ENCODE data around the gene TRPM5. TPM values are rescaled to one million over a fixed set of nuclear protein-coding genes. Genes with fewer than 3 reads are reported as not detected.

Gene TRPM5
- polyA plus RNA-seq, 1 of the 3 experiments (the other 2 are of a cell fraction) = not detected

DNA sequence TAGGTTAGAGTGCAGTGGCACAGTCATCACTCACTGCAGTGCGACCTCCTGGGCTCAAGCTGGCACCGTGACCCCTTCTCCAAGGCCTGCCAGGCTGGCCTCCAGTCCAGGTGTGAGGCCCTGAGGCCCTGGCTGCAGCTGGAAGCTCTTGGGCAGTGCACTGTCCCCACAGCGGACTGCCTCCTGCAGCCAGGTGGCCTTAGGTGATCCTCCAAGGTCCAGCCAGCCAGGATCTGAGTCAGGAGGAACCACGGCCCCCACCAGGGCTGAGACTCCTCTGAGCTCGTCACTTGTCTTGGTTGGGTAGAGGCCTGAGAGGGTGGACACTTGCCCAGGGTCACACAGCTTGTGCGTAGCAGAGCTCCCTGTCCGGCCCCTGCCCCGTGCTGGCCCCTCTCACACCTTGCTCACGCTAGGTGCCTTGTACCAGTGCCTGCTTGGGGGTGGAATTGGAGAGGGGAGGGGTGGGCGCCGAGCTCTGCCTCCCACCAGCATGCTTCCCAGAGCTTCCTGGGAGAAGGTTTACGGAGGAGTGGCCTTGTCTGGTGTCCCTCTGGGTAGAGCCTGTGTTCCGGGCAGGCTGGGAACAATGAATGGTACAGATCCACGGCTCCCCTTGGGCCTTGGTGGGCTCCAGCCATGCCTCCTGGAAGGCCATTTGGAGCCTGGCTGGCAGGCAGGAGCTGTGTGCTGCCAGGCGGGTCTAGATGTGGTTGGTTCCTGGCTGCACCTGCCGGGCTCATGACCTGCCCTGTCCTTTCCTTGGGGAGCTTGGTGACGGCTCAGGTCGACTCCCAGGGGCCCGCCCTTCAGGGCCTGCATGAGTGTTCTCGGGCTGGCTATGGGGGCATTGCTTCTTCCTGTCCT is 21.1 kb upstream of the TRPM5 start (continued):
- TF ChIP-seq, protein P1, sequence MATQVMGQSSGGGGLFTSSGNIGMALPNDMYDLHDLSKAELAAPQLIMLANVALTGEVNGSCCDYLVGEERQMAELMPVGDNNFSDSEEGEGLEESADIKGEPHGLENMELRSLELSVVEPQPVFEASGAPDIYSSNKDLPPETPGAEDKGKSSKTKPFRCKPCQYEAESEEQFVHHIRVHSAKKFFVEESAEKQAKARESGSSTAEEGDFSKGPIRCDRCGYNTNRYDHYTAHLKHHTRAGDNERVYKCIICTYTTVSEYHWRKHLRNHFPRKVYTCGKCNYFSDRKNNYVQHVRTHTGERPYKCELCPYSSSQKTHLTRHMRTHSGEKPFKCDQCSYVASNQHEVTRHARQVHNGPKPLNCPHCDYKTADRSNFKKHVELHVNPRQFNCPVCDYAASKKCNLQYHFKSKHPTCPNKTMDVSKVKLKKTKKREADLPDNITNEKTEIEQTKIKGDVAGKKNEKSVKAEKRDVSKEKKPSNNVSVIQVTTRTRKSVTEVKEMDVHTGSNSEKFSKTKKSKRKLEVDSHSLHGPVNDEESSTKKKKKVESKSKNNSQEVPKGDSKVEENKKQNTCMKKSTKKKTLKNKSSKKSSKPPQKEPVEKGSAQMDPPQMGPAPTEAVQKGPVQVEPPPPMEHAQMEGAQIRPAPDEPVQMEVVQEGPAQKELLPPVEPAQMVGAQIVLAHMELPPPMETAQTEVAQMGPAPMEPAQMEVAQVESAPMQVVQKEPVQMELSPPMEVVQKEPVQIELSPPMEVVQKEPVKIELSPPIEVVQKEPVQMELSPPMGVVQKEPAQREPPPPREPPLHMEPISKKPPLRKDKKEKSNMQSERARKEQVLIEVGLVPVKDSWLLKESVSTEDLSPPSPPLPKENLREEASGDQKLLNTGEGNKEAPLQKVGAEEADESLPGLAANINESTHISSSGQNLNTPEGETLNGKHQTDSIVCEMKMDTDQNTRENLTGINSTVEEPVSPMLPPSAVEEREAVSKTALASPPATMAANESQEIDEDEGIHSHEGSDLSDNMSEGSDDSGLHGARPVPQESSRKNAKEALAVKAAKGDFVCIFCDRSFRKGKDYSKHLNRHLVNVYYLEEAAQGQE (IDR thresholded peaks at IDR 0.05; ENCODE audit: low read depth, low read length) = no peak
- TF ChIP-seq TEAD4 (IDR thresholded peaks at IDR 0.05; ENCODE audit: borderline replicate concordance, insufficient read depth) = no peak

GRCh38 chr11:2464451-2465165 is 20.3 kb upstream of the TRPM5 start:
- Histone ChIP-seq H3K4me2 (no peak overlapping the region), H3K9ac (no peak overlapping the region), H3K27ac (ENCODE audit: low read depth in 2 of 2, low read length in 1 of 2) (no peak overlapping the region), H3K9me3 (no peaks in the 10 kb centered on the region), H3K4me1 (ENCODE audit: control insufficient read depth in 1 of 2, insufficient read depth in 2 of 2, low read depth in 1 of 2, low read length in 1 of 2) (peaks cover 0 to 26% of the 10 kb centered on the region in 2 experiments; a peak in 1 of 4 replicates), H2AFZ (ENCODE audit: low read depth) (no peak overlapping the region), H3K36me3 (replicated peaks in 1 of 2; ENCODE audit: control insufficient read depth in 1 of 2, insufficient read depth in 2 of 2, low read length in 1 of 2) (no peaks in the 10 kb centered on the region), H4K20me1 (ENCODE audit: insufficient read depth) (no peaks in the 10 kb centered on the region), H3K79me2 (ENCODE audit: insufficient read depth) (no peaks in the 10 kb centered on the region), H3K4me3 (ENCODE audit: low read depth in 2 of 2, low read length in 1 of 2) (no peak overlapping the region), H3K9me2 (no peaks in the 10 kb centered on the region), H3F3A (replicated peaks; ENCODE audit: insufficient read depth) (no peaks in the 10 kb centered on the region), H3K27me3 (ENCODE audit: insufficient read depth) (no peaks in the 10 kb centered on the region)
- CTCF ChIA-PET = interaction anchor here (1.2 to 1.6 kb wide), 4 partner anchors 10 to 67 kb away, joined by 3 to 7 read pairs (median 5); no protein-coding TSS in a partner anchor
- 52% methylated on average over 12 of the region's 13 CpGs for WGBS (ENCODE audit: low lambda C conversion rate)
- TF ChIP-seq PBX3 (IDR thresholded peaks at IDR 0.05) (no peak), NFIC (IDR thresholded peaks at IDR 0.05; ENCODE audit: borderline replicate concordance) (no peak), YY1 (IDR thresholded peaks at IDR 0.05; ENCODE audit: low read depth) (no peak), FOXM1 (IDR thresholded peaks at IDR 0.05; ENCODE audit: low read depth) (no peak), MEF2A (IDR thresholded peaks at IDR 0.05; ENCODE audit: borderline replicate concordance, low read depth) (no peak), GATA2 (CRISPR knock-in tag; IDR thresholded peaks at IDR 0.05) (no peak), CHD2 (IDR thresholded peaks at IDR 0.05; ENCODE audit: low read length, partially characterized antibody) (no peak), ELF1 (IDR thresholded peaks at IDR 0.05) (no peak)
- TF ChIP-seq, protein P2, sequence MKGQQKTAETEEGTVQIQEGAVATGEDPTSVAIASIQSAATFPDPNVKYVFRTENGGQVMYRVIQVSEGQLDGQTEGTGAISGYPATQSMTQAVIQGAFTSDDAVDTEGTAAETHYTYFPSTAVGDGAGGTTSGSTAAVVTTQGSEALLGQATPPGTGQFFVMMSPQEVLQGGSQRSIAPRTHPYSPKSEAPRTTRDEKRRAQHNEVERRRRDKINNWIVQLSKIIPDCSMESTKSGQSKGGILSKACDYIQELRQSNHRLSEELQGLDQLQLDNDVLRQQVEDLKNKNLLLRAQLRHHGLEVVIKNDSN (IDR thresholded peaks at IDR 0.05; ENCODE audit: borderline replicate concordance, low read depth) = no peak
- TF ChIP-seq, protein P3, sequence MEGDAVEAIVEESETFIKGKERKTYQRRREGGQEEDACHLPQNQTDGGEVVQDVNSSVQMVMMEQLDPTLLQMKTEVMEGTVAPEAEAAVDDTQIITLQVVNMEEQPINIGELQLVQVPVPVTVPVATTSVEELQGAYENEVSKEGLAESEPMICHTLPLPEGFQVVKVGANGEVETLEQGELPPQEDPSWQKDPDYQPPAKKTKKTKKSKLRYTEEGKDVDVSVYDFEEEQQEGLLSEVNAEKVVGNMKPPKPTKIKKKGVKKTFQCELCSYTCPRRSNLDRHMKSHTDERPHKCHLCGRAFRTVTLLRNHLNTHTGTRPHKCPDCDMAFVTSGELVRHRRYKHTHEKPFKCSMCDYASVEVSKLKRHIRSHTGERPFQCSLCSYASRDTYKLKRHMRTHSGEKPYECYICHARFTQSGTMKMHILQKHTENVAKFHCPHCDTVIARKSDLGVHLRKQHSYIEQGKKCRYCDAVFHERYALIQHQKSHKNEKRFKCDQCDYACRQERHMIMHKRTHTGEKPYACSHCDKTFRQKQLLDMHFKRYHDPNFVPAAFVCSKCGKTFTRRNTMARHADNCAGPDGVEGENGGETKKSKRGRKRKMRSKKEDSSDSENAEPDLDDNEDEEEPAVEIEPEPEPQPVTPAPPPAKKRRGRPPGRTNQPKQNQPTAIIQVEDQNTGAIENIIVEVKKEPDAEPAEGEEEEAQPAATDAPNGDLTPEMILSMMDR (IDR thresholded peaks at IDR 0.05) = no peak
- TF ChIP-seq, protein P4, sequence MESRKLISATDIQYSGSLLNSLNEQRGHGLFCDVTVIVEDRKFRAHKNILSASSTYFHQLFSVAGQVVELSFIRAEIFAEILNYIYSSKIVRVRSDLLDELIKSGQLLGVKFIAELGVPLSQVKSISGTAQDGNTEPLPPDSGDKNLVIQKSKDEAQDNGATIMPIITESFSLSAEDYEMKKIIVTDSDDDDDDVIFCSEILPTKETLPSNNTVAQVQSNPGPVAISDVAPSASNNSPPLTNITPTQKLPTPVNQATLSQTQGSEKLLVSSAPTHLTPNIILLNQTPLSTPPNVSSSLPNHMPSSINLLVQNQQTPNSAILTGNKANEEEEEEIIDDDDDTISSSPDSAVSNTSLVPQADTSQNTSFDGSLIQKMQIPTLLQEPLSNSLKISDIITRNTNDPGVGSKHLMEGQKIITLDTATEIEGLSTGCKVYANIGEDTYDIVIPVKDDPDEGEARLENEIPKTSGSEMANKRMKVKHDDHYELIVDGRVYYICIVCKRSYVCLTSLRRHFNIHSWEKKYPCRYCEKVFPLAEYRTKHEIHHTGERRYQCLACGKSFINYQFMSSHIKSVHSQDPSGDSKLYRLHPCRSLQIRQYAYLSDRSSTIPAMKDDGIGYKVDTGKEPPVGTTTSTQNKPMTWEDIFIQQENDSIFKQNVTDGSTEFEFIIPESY (IDR thresholded peaks at IDR 0.05; ENCODE audit: borderline replicate concordance, low read depth) = no peak
- TF ChIP-seq, protein P1 (IDR thresholded peaks at IDR 0.05; ENCODE audit: low read depth, low read length) = no peak
- POLR2A ChIA-PET = no interaction called here
- DNase-seq = no peak

All from SK-N-SH (cell line).